Measurements from ENCODE around the gene B3GAT1.

Gene B3GAT1

GRCh38 chr11:134389464-134390180, 22.4 kb downstream of the B3GAT1 start:
- DNase-seq, result no peak

- DNase-seq, result no peak
These were observed 23.5 kb downstream of the B3GAT1 start for GRCh38 chr11:134388590-134388989.

- DNase-seq, result no peak
These were observed 24.5 kb downstream of the B3GAT1 start for GRCh38 chr11:134387501-134387900.

- DNase-seq, result no peak
These were observed 25.1 kb downstream of the B3GAT1 start for GRCh38 chr11:134386945-134387344.

GRCh38 chr11:134385774-134386565, 26.1 kb downstream of the B3GAT1 start:
- DNase-seq, result peak; percentile 43

GRCh38 chr11:134385171-134385570, 26.9 kb downstream of the B3GAT1 start:
- no peak for DNase-seq

- no peak for DNase-seq
These were observed 27.6 kb downstream of the B3GAT1 start for GRCh38 chr11:134384406-134384805.

- no peak for DNase-seq
These were observed 28.3 kb downstream of the B3GAT1 start for GRCh38 chr11:134383576-134384221.

GRCh38 chr11:134382830-134383229, 29.2 kb downstream of the B3GAT1 start:
- no peak for DNase-seq

GRCh38 chr11:134382257-134382656, 29.8 kb downstream of the B3GAT1 start:
- DNase-seq, result no peak

GRCh38 chr11:134380785-134381184, 31.3 kb downstream of the B3GAT1 start:
- DNase-seq, result no peak

- DNase-seq, result no peak
These were observed 31.8 kb downstream of the B3GAT1 start for GRCh38 chr11:134380229-134380628.

- DNase-seq, result no peak
These were observed 32.8 kb downstream of the B3GAT1 start for GRCh38 chr11:134379241-134379640.

GRCh38 chr11:134377876-134378275, 34.2 kb downstream of the B3GAT1 start:
- no peak for DNase-seq

- DNase-seq, result no peak
These were observed 35.7 kb downstream of the B3GAT1 start for GRCh38 chr11:134376150-134376921.

- no peak for DNase-seq
These were observed 37.0 kb downstream of the B3GAT1 start for GRCh38 chr11:134374891-134375550.

GRCh38 chr11:134374171-134374570, 37.9 kb downstream of the B3GAT1 start:
- no peak for DNase-seq

GRCh38 chr11:134373591-134374052, 38.4 kb downstream of the B3GAT1 start:
- no peak for DNase-seq

- peak; percentile 92 for DNase-seq
These were observed 39.1 kb downstream of the B3GAT1 start for GRCh38 chr11:134372961-134373360.

GRCh38 chr11:134372536-134372935, 39.5 kb downstream of the B3GAT1 start:
- no peak for DNase-seq

- no peak for DNase-seq
These were observed 40.4 kb downstream of the B3GAT1 start for GRCh38 chr11:134371436-134372185.
